ENCODE results near the gene PRAC1.

Gene PRAC1

DNA sequence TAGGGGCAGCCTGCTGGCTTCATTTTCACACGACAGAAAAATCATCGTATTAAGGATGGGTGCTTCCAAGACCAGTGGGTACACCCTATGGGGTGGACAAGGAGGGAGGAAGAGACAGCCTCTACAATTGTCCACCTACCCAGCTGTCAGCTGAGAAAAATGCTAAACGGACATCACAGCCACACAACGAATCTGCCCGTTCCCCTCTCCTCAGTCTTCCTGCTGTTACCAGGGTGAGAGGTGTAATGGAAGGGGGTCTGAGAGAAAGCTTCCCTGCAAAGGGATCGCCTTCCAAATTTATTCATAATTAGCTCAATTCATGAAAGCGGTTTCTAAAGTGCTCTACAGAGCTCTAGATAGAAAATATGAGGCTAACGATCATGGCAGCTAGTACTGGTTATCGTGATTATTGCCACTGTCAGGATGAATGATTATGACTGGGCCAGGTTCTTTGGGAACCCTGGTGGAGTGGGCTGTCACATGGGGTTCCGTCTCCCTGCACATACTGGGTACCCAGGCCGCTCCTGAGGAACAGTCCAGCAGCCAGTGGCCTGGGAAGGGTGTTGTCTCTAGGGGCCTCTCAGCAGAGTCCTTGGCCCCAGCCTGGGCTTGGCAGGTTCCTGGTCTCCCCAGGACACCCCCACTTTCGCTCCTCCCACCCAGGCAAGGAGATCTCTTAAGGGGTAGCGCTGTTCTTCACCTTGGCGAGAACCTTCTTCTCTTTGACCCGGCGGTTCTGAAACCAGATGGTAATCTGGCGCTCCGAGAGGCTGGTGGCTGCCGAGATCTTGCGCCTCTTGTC lies 4.0 kb upstream of the PRAC1 start:
- TF ChIP-seq TCF12 (IDR thresholded peaks at IDR 0.05; ENCODE audit: low read depth) (no peak), TEAD4 (IDR thresholded peaks at IDR 0.05) (no peak), NFIC (IDR thresholded peaks at IDR 0.05) (no peak), YY1 (IDR thresholded peaks at IDR 0.05; ENCODE audit: low read depth) (no peak), FOXM1 (IDR thresholded peaks at IDR 0.05; ENCODE audit: borderline replicate concordance, low read depth) (no peak), CREB1 (IDR thresholded peaks at IDR 0.05; ENCODE audit: low read depth) (no peak), RAD21 (IDR thresholded peaks at IDR 0.05; ENCODE audit: low read depth) (no peak)
- TF ChIP-seq, protein P1, sequence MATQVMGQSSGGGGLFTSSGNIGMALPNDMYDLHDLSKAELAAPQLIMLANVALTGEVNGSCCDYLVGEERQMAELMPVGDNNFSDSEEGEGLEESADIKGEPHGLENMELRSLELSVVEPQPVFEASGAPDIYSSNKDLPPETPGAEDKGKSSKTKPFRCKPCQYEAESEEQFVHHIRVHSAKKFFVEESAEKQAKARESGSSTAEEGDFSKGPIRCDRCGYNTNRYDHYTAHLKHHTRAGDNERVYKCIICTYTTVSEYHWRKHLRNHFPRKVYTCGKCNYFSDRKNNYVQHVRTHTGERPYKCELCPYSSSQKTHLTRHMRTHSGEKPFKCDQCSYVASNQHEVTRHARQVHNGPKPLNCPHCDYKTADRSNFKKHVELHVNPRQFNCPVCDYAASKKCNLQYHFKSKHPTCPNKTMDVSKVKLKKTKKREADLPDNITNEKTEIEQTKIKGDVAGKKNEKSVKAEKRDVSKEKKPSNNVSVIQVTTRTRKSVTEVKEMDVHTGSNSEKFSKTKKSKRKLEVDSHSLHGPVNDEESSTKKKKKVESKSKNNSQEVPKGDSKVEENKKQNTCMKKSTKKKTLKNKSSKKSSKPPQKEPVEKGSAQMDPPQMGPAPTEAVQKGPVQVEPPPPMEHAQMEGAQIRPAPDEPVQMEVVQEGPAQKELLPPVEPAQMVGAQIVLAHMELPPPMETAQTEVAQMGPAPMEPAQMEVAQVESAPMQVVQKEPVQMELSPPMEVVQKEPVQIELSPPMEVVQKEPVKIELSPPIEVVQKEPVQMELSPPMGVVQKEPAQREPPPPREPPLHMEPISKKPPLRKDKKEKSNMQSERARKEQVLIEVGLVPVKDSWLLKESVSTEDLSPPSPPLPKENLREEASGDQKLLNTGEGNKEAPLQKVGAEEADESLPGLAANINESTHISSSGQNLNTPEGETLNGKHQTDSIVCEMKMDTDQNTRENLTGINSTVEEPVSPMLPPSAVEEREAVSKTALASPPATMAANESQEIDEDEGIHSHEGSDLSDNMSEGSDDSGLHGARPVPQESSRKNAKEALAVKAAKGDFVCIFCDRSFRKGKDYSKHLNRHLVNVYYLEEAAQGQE (IDR thresholded peaks at IDR 0.05; ENCODE audit: low read depth) = no peak
- TF ChIP-seq, protein P2, sequence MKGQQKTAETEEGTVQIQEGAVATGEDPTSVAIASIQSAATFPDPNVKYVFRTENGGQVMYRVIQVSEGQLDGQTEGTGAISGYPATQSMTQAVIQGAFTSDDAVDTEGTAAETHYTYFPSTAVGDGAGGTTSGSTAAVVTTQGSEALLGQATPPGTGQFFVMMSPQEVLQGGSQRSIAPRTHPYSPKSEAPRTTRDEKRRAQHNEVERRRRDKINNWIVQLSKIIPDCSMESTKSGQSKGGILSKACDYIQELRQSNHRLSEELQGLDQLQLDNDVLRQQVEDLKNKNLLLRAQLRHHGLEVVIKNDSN (IDR thresholded peaks at IDR 0.05) = no peak

DNA sequence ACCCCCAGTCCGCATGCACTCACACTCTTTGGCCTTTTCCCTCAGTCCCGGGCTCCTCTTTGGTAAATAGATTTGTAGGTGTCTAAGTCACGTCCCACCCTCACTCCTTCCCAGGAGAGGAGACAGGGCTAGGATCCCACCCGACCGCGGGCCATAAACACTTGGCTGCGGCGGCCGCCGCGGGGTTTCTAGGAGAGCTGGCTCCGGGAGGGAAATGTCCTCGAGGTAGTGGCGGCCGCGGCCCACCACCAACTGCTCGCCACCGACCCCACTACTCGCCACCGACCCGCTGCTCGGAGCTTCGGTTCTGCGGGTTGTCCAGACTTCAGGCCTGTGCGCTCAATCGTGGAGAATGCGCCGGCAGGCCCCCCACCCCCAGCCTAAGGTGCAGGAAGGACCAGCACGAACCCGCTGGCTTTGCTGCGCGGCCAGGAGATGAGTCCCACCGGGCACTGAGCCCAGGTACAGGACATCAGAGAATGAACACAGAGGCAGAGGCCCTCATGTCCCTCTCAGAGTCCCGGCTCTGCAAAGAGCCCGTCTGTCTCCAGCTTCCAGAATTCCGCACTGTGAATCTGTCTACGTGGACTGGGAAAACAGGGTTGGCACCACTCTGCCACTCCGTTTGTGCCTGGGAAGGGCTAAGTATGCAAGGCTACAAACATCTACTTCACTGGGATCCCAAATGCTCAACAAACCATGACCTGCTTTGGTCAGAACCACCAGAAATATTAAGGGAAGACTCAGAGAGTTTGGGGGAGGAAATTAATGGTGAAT lies 3.2 kb upstream of the PRAC1 start:
- TF ChIP-seq, protein P3, sequence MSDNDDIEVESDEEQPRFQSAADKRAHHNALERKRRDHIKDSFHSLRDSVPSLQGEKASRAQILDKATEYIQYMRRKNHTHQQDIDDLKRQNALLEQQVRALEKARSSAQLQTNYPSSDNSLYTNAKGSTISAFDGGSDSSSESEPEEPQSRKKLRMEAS (IDR thresholded peaks at IDR 0.05) = no peak

DNA sequence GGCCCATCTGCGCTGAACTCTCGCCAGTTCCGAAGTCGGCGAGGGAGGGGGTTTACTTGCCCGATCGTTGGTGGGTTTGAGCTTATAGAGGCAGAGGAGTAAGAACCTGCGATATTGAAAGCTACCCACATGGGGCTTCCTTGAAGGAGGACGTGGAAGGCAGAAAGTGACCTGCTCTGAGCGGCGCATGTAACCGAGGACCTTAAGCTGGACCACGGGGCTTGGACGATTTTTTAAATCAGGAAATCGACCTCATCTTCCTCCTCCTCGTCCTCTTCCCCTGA lies 2.6 kb upstream of the PRAC1 start:
- TF ChIP-seq TAF1 (IDR thresholded peaks at IDR 0.05; ENCODE audit: low read depth) (no peak), ZBTB7A (IDR thresholded peaks at IDR 0.05; ENCODE audit: low read depth) (no peak), EGR1 (IDR thresholded peaks at IDR 0.05) (no peak), NFIC (IDR thresholded peaks at IDR 0.05) (no peak), FOXM1 (IDR thresholded peaks at IDR 0.05; ENCODE audit: borderline replicate concordance, low read depth) (no peak)

DNA sequence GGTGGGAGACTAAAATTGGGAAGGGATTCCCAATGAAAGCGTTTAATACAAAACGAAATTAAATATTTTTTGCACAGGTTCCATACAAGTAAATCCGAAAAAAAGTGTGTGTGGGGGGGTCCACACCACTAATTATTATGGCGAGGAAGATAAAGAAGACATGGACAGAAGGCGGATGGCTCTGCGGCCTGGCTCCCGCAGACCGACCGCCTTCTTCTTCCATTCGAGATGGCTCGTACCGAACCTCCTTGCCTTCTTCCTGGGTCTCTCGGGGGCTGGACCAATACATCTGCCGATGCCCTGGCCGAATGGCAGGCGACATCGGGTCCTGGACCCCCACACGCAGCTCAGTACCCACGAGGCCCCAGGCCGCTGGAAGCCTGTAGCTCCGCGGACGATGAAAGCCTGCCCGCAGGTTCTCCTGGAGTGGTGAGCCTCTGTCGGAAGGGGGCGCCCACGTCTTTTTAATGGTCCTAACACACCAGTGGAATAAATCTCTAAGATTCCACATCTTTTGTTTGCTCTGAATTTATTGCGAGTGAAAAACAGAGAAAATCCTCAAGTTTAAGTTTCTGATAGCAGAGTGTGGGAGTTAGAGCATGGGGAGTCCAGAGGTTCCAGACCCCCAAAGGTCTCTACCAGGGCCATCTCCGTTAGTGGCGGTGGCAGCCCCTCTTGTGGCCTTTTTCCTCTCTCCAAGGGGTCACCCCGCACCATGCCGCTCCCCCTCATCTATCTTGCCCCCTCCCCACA lies 2.1 kb upstream of the PRAC1 start:
- TF ChIP-seq FOXM1 (IDR thresholded peaks at IDR 0.05; ENCODE audit: borderline replicate concordance, low read depth) (no peak), EGR1 (IDR thresholded peaks at IDR 0.05) (no peak), TCF12 (IDR thresholded peaks at IDR 0.05; ENCODE audit: low read depth) (no peak), TEAD4 (IDR thresholded peaks at IDR 0.05) (no peak), RAD21 (IDR thresholded peaks at IDR 0.05; ENCODE audit: low read depth) (peak; percentile 70), EP300 (IDR thresholded peaks at IDR 0.05; ENCODE audit: borderline replicate concordance) (no peak)

DNA sequence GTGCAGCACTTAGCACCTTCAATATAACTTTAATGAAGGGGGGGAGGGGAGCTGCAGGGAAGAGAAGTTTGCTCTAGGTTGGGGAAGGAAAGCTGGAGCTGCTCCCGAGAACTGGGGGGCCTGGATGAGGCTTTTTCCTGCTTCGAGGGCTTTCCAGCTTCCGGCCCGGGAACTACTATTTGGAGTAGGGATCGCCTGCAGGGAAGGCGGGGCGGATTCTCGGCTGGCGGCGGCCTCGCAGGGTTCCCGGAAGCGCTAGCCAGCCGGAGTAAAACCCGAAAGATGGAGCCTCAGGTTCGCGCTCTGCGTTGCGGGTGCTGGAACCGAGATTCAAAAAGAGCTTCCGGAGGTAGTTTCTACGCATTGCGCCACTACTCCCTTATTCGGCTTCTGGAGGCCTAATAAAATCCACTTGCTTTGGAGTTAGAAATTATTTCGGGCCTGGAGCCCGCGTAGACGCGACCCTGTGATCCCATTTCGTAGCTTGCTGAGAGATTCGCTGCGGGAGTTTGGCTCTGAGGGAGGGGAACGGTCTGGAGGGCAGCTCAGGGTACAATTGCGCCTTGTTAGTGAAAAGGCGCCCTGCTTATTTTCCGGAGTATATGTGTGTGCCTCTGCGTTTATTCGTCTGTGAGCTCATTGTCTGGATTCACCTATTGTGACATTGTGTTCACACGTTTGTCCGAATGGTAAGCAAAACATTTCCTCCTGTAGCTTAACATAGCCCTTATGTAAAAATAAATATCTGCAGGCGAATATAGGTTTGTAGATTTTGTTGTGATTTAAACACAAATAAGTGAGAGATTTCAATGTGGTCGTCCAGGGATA lies 1.3 kb upstream of the PRAC1 start:
- TF ChIP-seq NFIC (IDR thresholded peaks at IDR 0.05) (no peak), CREB1 (IDR thresholded peaks at IDR 0.05; ENCODE audit: low read depth) (no peak), ZBTB7A (IDR thresholded peaks at IDR 0.05; ENCODE audit: low read depth) (no peak), TAF1 (IDR thresholded peaks at IDR 0.05; ENCODE audit: low read depth) (no peak), YY1 (IDR thresholded peaks at IDR 0.05; ENCODE audit: low read depth) (no peak), EGR1 (IDR thresholded peaks at IDR 0.05) (no peak), EP300 (IDR thresholded peaks at IDR 0.05; ENCODE audit: borderline replicate concordance) (no peak), TCF12 (IDR thresholded peaks at IDR 0.05; ENCODE audit: low read depth) (no peak), RAD21 (IDR thresholded peaks at IDR 0.05; ENCODE audit: low read depth) (no peak), FOXM1 (IDR thresholded peaks at IDR 0.05; ENCODE audit: borderline replicate concordance, low read depth) (no peak)
- TF ChIP-seq, protein P1 (IDR thresholded peaks at IDR 0.05; ENCODE audit: low read depth) = no peak
- TF ChIP-seq, protein P3 (IDR thresholded peaks at IDR 0.05) = no peak
- TF ChIP-seq, protein P2 (IDR thresholded peaks at IDR 0.05) = no peak
